GM21423 (cell line): ENCODE results near the gene RENBP.

Experiments used
- ATAC-seq: cut with Tn5 transposase; IDR thresholded peaks from one replicate; pipeline ENCODE4 v1.9.1; 2021; ENCODE audit warnings: mild to moderate bottlenecking, moderate library complexity; ENCODE audit not compliant: unreplicated experiment

The RENBP gene

DNA sequence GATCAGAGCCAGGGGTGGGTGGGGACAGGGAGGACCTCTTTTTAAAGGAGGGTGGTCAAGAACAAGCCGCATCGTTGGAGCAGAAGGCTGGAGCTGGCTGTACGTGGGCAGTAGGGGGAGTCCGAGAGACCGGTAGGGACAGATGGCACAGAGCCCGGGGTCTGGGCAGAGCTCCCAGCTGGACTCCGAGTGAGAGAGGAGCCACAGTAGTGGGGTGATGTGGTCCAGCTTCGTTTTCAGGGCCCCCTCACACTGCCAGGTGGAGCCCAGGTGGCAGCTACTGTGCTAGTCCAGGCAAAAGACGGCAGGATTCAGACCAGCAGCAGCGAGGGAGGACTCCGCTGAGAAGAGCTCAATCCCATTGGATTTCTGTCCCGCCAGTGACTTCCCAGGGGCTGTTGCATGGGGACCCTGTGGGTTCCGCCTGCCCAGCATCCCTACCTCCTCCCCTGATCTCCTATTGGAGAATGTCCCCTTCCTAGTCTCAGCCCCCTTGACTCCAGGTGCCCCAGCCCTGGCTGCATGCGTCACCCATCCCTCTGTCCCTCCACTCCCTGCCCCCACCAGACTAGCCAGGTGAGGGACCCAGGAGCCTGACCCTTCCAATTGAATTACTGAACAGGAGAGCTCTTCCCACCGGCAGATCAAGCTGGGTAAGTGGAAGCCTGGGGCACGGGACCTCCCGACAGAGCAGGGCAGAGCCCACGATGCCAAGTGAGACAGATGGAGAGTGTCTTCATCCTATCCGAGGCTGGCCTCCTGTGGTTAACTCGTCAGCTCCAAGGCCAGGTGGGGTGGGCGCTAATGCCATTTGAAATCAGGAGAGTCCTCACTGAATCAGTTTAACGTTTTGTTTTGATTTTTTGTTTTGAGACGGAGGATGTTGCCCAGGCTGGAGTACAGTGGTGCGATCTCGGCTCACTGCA lies 21.2 kb downstream of the RENBP start:
- no peak for ATAC-seq

DNA sequence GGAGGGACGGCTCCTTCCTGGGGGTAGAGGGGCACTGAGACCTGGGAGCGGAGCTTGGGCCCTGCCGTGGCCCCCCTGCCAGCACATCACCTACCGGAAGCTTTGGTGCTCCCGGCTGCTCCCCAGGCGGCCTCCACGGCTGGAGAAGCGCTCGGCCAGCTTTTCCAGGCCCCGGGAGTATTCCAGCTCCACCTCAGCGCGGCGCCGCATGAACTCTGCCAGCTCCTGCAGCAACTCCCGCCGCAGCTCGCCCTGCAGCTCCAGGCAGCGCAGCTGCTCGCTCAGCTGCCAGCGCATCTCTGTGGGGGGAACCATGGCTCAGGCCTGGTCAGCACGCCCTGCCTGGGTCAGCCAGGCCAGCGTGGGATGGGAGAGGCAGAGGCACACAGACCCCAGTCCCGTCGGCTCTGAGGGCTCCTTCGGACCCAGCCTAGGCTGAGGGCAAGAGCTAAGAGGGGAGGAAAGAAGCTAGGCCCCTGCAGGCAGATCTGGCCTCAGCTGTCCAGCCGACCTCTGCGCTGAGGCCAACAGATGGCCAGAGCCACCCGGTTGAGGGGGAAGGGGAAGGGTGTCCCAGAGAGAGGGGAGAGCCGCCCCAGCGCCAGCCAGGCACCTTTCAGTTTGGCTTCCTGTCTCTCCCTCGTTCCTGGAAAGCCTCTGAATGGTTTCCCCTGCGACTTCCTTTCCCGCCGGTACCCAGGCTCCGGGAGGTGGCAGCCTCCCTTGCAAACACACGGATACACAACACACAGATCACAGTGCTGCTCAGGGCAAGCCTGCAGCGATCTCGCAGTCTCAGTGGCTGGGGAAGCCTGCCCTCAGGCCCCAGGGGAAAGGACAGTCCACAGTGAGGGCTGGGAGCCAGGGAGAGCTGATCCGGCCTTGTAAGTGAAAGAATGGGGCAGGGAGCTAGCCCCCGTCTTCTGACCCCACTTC lies 22.7 kb downstream of the RENBP start:
- ATAC-seq: no peak

DNA sequence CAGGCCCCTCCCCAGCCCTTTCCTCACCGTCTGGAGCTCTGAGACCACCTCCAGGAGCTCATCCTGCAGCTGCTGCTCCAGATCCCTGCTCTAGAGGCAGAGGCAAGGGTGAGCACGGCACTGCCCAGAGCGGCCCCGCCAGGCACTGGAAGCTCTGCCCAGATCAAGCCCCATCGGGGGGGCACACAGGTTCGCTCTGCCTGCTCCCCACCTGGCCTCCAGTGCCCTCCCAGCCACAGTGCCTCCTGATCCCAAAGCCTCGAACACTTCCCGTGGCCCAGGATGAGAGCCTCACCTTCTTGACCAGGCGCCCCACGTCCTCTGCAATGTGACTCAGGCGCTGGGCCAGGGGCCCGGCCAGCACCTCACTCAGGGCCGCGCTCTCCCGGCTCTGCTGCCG lies 23.4 kb downstream of the RENBP start:
- no peak for ATAC-seq

DNA sequence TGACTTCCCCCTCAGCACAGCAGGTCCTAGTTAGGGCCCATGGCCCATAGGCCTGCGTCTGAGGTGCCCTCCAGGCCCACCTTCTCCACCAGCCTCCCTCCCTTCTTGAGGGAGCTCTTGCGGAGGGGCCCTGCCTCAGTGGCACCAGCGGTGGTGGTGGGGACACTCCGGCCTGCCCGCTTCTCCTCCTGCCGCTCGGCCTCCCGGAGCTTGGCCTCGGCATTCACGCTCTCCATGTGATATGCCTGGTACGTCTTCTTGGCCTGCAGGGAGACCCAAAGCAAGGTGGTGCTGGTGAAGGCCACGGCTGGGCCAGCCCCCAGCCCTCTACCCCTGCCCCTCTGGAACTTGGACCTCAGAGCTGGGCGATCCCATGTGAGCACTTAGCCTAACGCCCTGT lies 23.9 kb downstream of the RENBP start:
- ATAC-seq: no peak

DNA sequence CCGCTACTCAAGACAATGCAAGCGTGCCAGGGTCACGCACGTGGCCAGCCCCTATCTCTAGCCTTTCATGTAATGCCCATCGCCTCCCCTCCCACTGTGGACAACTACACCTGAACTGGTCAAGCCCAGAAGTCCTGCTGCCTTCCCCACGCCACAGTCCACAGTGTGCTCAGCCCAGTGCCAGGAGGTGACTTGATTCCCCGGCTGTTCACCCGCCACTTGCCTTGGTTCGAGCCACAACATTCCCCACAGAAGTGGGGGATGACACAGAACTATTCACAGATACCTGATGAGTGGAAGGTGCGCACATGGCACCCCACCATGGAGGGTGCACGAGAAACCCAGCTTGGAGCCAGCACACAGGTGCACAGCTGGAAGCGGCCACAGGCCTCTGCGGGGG lies 25.2 kb downstream of the RENBP start:
- ATAC-seq: no peak

DNA sequence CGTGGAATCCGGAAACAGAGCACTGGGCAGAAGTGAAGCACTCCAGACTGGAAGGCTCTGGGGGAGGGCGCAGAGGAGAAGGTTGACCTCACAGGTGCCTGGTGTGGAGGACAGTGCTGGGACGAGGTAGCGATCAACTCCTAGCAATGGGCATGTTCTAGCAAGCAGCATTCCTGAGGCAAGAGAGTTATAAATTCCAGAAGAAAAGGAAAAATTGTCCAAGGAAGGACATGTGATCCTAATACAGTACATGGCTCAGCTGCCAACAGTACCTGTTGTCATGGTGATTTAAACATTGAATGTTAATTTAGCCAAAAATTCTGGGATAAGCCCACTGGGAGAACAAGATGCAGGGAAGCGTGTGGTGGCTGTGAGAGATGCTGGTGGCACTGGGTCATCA lies 26.6 kb downstream of the RENBP start:
- no peak for ATAC-seq

DNA sequence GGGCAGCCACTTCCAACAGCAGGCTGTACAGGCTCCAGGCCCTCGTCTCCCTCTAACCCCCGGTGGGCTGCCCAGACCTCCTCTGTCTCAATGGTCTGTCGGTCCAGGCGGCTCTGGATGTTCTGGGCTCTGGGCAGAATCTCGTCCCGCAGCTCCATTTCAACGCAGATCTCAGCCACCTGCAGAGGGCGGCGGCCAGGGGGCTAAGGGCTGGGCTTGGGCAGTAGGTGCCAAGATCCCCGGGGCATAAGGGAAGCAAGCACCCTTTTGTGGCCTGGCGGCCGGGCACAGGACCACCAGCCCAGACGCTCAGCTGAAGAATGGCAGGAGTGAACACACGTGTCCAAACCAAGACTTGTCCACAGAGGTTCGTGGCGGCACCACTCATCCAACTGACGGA lies 30.7 kb downstream of the RENBP start:
- ATAC-seq: no peak

DNA sequence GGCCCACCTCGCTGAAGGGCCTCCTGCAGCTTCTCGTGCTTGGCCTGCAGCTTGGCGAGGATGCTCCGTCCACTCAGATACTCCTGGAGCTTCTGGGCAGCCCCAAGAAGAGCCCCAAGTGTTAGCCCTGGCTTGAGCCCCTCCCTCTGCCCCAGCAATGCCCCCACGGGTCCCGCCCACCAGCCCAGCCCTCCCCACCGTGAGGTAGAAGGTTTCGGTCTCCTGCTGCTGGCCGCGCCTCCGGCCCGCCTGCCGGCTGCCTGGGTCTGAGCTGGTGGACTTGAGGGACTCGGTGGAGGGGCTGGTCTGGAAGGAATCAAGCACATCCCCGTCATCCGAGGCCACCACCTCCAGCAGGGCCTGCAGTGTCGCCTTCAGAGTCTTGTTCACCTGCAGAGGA lies 31.2 kb downstream of the RENBP start:
- ATAC-seq: no peak

DNA sequence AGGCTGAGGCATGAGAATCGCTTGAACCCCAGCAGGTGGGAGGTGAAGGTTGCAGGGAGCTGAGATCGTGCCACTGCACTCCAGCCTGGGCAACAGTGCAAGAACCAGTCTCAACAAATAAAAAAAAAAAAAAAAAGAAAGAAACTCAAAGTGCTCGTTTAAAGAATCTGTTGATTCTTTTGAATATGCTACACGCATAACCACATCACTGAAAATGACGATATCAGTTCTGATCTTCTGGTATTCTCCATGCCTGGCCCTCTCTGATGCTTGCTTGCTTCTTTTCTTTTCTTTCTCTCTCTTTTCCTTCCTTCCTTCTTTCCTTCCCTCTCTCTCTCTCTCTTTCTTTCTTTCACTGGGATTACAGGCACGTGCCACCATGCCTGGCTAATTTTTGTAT lies 32.6 kb downstream of the RENBP start:
- no peak for ATAC-seq

DNA sequence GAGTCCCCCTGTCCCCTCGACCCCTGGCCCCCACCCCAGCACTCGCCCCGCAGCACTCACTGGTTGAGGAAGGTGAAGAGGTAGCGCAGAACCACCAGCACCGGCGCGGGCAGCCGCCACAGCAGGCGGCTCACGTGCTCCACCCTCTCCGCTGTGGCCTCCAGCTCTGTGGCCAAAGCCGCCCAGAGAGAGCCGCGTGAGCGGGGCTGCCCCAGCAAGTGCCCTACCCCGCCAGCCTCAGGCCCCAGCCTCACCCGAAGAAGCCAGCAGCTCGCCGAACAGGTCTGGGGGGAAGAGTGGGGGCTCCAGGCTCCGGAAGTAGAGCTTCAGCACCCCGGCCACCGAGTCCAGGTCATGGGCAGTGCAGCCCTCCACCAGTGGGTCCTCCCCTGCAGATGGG lies 34.0 kb downstream of the RENBP start:
- ATAC-seq: no peak

DNA sequence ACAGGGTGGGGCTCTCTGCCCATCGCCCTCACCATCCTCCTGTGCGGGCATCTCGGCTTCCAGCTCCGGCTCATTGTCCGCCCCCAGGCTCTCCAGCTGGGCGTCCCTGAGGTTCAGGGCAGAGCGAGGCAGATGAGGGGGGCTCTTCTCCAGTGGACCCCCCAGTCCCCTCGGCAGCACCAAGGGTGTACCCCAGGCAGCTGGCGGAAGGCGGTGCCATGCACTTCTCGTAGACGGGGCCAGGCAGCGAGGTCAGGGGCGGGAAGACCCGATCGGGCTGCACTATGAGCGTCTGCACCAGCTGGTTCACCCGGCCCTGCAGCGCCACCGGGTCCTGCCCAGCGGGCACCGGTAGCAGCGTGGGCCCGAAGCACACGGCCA lies 34.5 kb downstream of the RENBP start:
- ATAC-seq: no peak

DNA sequence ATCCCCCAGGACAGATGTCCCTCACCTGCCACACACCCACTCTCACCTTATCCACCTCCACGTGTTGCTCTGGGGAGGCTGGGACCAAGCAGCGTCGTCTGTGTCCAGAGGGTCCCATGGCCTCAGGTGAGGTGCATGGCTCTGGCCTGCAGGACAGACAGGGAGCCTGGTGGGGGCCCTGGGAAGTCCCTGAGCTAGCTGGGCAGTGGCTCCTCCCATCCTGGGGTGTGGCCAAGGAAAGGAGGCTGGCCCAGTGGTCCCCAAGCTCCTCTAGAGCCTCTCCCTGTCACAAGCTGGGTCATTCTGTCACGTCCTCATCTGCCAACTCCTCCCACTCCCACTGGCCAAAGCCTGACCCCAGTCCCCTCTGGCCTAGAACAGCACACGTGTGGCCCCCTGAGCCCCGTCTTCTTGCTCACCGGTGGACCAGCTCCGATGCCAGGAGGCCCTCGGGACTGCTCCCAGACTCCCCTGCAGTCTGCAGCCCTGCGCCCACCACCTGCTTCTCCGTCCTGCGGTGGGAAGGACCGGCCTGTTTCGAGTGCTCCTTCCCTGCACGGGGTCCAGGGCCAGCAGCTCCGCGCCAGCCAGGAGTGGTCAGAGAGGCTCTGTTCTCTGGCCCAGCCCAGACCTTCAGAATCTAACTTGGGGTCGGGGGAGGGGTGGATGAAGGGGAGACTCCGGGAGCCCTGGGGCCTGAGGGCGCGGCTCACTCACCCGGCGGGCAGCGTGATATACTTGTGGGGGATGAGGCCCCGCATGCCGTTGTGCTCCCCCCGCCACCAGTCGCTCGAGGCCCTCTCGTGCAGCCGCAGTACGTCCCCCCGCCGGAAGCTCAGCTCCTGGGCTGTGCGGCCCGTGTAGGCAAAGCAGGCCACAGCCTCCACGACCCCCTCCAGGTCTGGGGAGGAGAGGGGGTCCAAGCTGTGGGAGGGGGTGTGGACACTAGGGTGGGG lies 35.1 kb downstream of the RENBP start:
- no peak for ATAC-seq

DNA sequence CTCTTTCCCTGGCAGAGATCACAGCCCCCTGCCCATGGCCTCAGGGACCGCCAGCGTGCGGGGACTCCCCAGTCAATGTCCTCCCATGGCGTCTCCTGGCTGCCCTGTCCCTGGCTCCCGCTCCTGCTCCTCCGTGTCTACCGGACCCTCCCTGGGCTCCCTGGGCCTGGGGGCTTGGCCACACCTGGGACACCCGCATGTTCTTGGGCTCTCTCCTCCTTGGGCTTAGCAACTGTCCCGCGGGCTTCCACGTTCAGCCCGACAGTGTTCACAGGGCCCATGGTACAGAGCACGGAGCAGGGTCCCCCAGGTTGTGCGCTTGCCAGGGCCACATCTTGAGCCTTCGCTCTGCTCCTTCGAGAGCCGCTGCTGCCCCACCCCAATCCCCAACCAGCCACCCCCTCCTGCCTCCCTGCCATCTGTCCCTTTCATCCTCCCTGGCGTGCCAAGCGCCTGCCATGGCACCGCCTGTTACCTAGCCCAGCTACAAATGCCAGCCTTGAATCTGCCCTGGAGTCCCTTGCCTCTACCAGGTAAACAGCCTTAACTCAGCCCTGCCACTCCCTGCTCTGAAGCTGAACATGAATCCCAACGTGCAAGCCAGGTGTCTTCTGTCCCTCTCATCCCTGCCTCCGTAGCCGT lies 36.1 kb downstream of the RENBP start:
- no peak for ATAC-seq

DNA sequence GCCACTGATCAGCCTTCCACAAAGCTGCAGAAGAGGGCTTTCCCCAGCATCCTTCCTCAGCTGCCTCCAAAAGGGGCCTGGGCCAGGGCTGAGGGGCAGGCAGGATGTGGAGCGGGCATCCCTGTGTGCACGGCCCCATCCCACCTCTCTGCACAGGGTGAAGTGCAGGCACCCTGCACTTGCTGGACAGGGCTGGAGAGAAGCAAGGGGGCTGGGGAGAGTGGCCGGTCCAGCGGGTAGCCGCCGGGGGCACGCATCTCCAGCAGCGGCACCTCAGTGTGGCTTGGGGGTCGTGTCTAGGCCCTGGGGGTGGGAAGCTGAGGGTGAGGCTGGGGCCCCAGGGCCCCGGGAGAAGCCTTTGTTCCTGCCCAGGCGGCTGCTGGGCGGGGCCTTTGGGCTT lies 37.0 kb downstream of the RENBP start:
- ATAC-seq: no peak

DNA sequence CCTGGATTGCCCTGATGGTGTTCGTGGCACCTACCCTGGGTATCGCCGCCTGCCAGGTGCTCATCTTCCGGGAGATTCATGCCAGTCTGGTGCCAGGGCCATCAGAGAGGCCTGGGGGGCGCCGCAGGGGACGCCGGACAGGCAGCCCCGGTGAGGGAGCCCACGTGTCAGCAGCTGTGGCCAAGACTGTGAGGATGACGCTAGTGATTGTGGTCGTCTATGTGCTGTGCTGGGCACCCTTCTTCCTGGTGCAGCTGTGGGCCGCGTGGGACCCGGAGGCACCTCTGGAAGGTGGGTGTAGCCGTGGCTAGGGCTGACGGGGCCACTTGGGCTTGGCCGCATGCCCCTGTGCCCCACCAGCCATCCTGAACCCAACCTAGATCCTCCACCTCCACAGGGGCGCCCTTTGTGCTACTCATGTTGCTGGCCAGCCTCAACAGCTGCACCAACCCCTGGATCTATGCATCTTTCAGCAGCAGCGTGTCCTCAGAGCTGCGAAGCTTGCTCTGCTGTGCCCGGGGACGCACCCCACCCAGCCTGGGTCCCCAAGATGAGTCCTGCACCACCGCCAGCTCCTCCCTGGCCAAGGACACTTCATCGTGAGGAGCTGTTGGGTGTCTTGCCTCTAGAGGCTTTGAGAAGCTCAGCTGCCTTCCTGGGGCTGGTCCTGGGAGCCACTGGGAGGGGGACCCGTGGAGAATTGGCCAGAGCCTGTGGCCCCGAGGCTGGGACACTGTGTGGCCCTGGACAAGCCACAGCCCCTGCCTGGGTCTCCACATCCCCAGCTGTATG lies 38.1 kb downstream of the RENBP start:
- ATAC-seq: no peak

DNA sequence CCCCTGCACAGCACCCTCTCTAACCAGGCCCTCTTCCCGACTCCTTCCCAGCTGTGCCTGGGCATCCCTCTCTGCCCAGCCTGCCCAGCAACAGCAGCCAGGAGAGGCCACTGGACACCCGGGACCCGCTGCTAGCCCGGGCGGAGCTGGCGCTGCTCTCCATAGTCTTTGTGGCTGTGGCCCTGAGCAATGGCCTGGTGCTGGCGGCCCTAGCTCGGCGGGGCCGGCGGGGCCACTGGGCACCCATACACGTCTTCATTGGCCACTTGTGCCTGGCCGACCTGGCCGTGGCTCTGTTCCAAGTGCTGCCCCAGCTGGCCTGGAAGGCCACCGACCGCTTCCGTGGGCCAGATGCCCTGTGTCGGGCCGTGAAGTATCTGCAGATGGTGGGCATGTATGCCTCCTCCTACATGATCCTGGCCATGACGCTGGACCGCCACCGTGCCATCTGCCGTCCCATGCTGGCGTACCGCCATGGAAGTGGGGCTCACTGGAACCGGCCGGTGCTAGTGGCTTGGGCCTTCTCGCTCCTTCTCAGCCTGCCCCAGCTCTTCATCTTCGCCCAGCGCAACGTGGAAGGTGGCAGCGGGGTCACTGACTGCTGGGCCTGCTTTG lies 38.9 kb downstream of the RENBP start:
- no peak for ATAC-seq

DNA sequence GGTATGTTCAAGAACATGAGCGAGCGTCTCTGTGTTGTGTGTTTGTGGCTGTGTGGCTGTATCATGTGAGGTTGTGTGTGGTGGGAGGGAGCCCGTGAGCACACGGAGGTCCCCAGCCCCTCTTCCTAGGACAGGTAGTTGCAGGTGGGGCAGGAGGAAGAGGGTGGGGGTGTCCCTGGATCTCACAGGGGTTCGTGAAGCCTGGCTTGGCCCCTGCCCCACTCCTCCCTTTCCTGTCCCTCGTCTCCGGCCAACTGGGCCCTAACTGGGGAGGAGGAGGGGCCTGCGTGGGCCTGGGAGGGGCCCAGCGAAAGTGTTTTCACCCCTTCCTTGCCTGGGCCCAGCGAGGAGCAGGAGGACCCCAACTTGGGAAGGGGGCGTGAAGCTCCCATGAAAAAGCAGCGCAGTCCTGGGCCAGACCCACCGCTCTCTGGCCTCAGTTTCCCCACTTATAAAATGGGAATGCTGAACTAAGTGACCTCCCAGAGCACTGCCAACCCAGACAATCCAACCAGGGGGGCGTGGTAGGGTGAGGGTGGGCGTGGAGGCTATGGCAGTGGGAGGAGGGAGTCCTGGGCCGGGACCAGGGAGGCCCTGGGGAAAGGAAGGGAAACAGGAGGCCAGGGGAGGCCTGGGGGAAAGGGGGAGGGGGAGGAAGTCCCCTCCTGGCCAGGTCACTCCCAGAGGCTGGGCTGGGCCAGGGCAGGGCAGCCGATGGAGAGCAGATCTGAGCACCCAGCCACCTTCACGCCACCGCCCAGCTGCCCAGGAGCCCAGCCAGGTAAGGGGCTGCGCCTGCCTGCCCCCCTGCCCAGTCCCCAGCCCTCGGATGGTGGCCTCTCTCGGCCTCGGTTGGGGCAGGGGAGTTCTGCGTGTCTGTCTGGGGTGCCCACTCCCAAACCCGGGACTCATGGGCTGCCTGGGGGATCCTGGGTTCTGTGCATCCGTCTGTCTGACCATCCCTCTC lies 40.2 kb downstream of the RENBP start, which contains the start of gene AVPR2:
Gene AVPR2 (plus strand): TSS at position 683 of the 967 bp plus-strand sequence. CDS start 473 bp downstream, outside the sequence.
- ATAC-seq: no peak
